Fibroblast of the aortic adventitia (primary cell): ENCODE measurements around the gene FURIN. TPM values are rescaled to one million over a fixed set of nuclear protein-coding genes. Genes with fewer than 3 reads are reported as not detected.
"Not testable (repeated sequence)": the region's sequence is repeated elsewhere in the genome, so short reads cannot be mapped to it uniquely, and the experiment has no call there.

Experiments
- DNase-seq: peaks from one replicate; pipeline ENCODE4 v3.0.0-alpha.2; 2010; ENCODE audit warnings: low read depth
- H3K4me3 ChIP-seq: 2 replicates; pipeline ENCODE4 v1.5.1; 2011; ENCODE audit warnings: low read depth, mild to moderate bottlenecking, control low read depth, low read length, moderate library complexity
- CTCF ChIP-seq: IDR thresholded peaks from 2 replicates; pipeline ENCODE4 v1.5.1; 2011; ENCODE audit warnings: mild to moderate bottlenecking, low read length, control low read depth, inconsistent platforms; ENCODE audit not compliant: insufficient read depth
- total RNA-seq: library from RNA; depleted of rRNA; stranded (reverse); fragments of >200 nt; gene quantifications from 2 replicates; pipeline ENCODE4 v1.2.3, GENCODE V29; 2012; ENCODE audit warnings: low replicate concordance

Gene FURIN
- total RNA-seq, 1 donor = 45.0 TPM

GRCh38 chr15:90921887-90922286 lies 53.5 kb downstream of the FURIN start:
- no peak for TF ChIP-seq CTCF
- no peak for DNase-seq

GRCh38 chr15:90922712-90923322 lies 54.4 kb downstream of the FURIN start:
- not testable (repeated sequence) for DNase-seq

More at GRCh38 chr15:90921887-90922286, 53.5 kb downstream of the FURIN start:
- no peak overlapping the region for H3K4me3 ChIP-seq

GRCh38 chr15:90924375-90924774 lies 56.0 kb downstream of the FURIN start:
- no peak for DNase-seq
- TF ChIP-seq CTCF = no peak
- no peak overlapping the region for H3K4me3 ChIP-seq

More at GRCh38 chr15:90922712-90923322, 54.4 kb downstream of the FURIN start:
- not testable (repeated sequence) for H3K4me3 ChIP-seq

- H3K4me3 ChIP-seq, DNase-seq: not testable (repeated sequence)
Observed at GRCh38 chr15:90926766-90927165, 58.4 kb downstream of the FURIN start.

- DNase-seq = not testable (repeated sequence)
Observed at GRCh38 chr15:90928106-90928505, 59.7 kb downstream of the FURIN start.

GRCh38 chr15:90929246-90930019 lies 61.0 kb downstream of the FURIN start:
- peak overlapping the region; percentile 74 for H3K4me3 ChIP-seq
- no peak for TF ChIP-seq CTCF
- DNase-seq = no peak

More at GRCh38 chr15:90928106-90928505, 59.7 kb downstream of the FURIN start:
- not testable (repeated sequence) for H3K4me3 ChIP-seq

GRCh38 chr15:90930861-90931574 lies 62.6 kb downstream of the FURIN start:
- no peak for TF ChIP-seq CTCF
- H3K4me3 ChIP-seq = peak overlapping the region; percentile 74
- peak; percentile 35 for DNase-seq

- peak overlapping the region; percentile 92 for H3K4me3 ChIP-seq
- TF ChIP-seq CTCF = no peak
Observed at GRCh38 chr15:90931575-90931827, 63.1 kb downstream of the FURIN start.

More at GRCh38 chr15:90931575-90931827, 63.1 kb downstream of the FURIN start:
- DNase-seq = no peak
